Measurements from ENCODE around the gene RD3L. TPM values are rescaled to one million over a fixed set of nuclear protein-coding genes. Genes with fewer than 3 reads are reported as not detected.

RD3L gene
- total and polyA plus RNA-seq, 10 of the 15 experiments (the other 5 are each of a cell fraction or from before 2014, with no cell fraction given) = not detected

- no peak for TF ChIP-seq JUNB (IDR thresholded peaks at IDR 0.05)
- TF ChIP-seq IRF4 (IDR thresholded peaks at IDR 0.05; ENCODE audit: low read depth, low read length) = no peak
- no peak for TF ChIP-seq MTA3 (IDR thresholded peaks at IDR 0.05; ENCODE audit: borderline replicate concordance, low read length)
- no peak for TF ChIP-seq SREBF1 (IDR thresholded peaks at IDR 0.05; ENCODE audit: low read length)
- TF ChIP-seq ZZZ3 (IDR thresholded peaks at IDR 0.05; ENCODE audit: control insufficient read depth, insufficient read length, low read depth) = no peak
- no peak for TF ChIP-seq BCL11A (IDR thresholded peaks at IDR 0.05; ENCODE audit: low read depth, low read length)
- TF ChIP-seq POU2F2 (IDR thresholded peaks at IDR 0.05; ENCODE audit: borderline replicate concordance, low read depth, low read length) = peak; percentile 72; the same call in 2 of the 3 replicates
- TF ChIP-seq CHD2 (IDR thresholded peaks at IDR 0.05; ENCODE audit: borderline replicate concordance, low read depth, low read length) = peak; percentile 67
- TF ChIP-seq PAX8 (IDR thresholded peaks at IDR 0.05) = no peak
- TF ChIP-seq RELA (IDR thresholded peaks at IDR 0.05; ENCODE audit: borderline replicate concordance, partially characterized antibody) = peak; percentile 79
- no peak; the same call in 1 of the 2 replicates for TF ChIP-seq GATAD2B (conservative IDR thresholded peaks at IDR 0.05; ENCODE audit: low read depth)
- TF ChIP-seq CHD4 (IDR thresholded peaks at IDR 0.05) = no peak
- TF ChIP-seq ATF7 (IDR thresholded peaks at IDR 0.05; ENCODE audit: low read depth) = no peak
- no peak for TF ChIP-seq ZNF217 (IDR thresholded peaks at IDR 0.05)
- TF ChIP-seq JUND (IDR thresholded peaks at IDR 0.05; ENCODE audit: low read depth, low read length) = 0 out of 2 replicates have a peak, but pooled peaks have one; percentile 4
- TF ChIP-seq RELB (IDR thresholded peaks at IDR 0.05; ENCODE audit: low read depth) = peak; percentile 76
- TF ChIP-seq TARDBP (IDR thresholded peaks at IDR 0.05; ENCODE audit: borderline replicate concordance) = no peak
These were observed 21.1 kb downstream of the RD3L start (continued) for GRCh38 chr14:103920981-103921854.
